Inferior parietal cortex (tissue), 1 donor: ENCODE data around the gene MAN1C1.

Experiments used
- DNase-seq: peaks from one replicate; pipeline ENCODE4 v3.0.0-alpha.2; 2016; ENCODE audit errors: extremely low spot score

The MAN1C1 gene

DNA sequence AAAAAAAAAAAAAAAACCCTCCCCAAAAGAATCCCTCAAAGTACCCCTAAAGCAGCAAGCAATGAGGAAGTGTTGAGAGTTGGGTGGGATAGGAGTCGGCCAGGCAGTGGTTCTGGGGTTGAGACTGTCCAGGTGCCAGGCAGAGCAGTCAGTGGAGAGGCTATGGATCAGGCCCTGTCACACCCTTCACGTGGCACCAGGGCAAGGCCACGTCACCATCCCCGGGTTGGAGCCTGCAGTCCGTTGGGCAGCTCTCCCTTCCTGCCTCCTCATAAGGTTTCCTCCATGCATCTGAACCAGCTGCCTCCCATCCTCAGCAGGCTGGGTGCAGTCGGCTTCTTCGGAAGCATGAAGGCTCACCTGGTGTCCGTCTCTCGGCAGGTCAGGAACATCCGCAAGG is 146.9 kb downstream of the MAN1C1 start:
- DNase-seq: no peak

- DNase-seq: no peak
Observed at GRCh38 chr1:25765136-25765922, 148.7 kb downstream of the MAN1C1 start.

GRCh38 chr1:25765923-25766589 is 149.5 kb downstream of the MAN1C1 start:
- no peak for DNase-seq

GRCh38 chr1:25766721-25767436 is 150.3 kb downstream of the MAN1C1 start:
- no peak for DNase-seq

- DNase-seq: no peak
Observed at GRCh38 chr1:25767437-25767770, 150.8 kb downstream of the MAN1C1 start.

- no peak for DNase-seq
Observed at GRCh38 chr1:25768999-25769398, 152.4 kb downstream of the MAN1C1 start.

DNA sequence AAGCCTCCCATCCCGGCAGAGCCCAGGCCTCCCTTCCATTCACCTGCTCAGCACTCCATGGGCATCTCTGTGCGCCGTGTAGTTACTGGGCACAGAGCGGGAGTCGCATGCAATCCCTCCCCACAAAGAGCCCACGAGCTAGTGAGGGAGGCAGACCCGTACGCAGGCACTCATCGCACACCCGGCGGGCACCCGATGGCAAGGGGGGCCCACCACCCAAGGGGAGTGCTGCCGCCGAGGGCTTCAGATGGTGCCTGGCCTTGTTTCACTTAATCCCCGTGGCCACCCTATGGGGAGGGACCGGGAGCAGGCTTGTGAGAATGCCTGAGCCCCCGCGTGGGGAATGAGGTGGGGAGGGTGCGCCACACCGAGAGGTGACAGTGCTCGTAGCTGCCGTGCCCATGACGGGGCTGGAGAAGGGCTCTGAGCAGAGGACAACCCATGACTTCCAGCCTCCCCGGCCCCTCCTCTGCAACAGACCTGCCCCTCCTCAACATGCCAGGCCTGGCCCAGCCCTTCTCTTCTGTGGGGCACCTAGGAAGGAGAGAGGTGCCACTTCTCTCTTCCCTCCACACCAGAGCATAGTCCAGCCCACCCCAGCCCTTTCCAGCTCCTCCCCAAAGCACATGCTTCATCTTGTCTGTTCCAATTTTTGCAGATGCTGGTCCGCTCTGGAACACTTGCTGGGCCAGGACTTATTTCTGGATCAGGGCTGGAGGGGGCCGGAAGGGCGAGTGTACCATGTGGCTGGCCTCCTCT is 153.2 kb downstream of the MAN1C1 start:
- no peak for DNase-seq

GRCh38 chr1:25770541-25771220 is 154.1 kb downstream of the MAN1C1 start:
- DNase-seq: no peak

DNA sequence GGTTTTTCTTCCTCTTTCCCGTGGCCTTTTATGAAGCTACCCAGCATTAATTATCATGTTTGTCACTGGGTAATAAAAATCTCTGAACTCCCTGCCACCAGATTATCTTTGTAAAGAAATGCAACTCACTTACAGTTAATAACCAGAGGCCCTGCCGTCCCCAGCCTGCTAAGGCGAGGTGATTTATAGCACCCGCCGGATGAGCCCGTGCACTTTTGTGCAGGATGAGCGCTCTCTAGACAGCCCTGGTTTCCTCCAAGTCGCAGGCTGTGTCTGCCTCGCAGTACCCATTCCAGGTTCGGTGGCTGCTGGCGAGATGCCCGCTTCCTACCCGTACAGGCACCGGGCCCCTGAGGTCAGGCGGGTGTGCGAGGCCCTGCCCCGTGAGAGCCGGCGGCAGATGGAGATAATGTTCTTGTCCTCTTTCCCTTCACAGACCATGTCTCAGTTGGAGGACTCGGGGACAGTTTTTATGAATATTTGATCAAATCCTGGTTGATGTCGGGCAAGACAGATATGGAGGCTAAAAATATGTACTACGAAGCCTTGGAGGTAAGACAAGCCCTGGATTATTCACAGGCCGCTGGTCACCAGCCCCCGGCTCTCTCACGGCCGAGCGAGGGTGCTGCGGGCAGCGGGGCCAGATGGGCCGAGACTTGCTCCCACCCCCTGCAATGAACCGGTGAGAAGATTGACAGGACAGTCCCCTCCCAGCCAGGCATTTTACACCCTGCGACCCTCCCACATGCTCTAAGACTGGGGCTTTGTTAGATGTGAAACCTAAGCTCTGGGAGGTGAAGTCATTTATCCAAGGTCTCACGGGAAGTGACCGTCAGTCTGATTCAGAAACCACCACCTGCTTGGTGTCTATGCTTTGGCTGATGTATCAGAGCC is 154.9 kb downstream of the MAN1C1 start:
- DNase-seq: no peak

GRCh38 chr1:25772164-25772563 is 155.6 kb downstream of the MAN1C1 start:
- no peak for DNase-seq

DNA sequence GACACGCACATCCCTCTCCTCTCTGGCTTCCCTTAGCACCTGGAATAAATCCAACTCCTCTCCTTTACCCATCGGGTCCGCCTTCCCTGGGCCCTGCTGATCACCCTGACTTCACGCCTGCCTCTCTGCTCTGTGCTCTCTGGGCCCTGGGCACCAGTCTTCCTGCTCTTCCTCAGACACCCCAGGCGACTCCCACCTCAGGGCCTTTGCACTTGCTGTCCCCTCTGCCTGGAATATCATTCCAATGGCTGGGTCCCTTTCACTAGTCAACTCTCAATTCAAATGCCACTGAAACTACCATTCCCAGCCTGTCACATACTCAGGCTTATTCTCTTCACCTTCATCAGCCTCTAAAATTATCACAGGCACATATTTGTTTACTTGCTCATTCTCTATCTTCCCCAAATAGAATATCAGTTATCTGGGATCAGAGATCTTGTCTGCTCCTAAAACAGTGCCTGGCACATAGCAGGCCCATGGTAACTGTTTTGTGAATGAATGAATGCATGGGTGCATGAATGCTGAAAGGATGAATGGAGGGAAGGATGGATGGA is 156.2 kb downstream of the MAN1C1 start:
- no peak for DNase-seq

DNA sequence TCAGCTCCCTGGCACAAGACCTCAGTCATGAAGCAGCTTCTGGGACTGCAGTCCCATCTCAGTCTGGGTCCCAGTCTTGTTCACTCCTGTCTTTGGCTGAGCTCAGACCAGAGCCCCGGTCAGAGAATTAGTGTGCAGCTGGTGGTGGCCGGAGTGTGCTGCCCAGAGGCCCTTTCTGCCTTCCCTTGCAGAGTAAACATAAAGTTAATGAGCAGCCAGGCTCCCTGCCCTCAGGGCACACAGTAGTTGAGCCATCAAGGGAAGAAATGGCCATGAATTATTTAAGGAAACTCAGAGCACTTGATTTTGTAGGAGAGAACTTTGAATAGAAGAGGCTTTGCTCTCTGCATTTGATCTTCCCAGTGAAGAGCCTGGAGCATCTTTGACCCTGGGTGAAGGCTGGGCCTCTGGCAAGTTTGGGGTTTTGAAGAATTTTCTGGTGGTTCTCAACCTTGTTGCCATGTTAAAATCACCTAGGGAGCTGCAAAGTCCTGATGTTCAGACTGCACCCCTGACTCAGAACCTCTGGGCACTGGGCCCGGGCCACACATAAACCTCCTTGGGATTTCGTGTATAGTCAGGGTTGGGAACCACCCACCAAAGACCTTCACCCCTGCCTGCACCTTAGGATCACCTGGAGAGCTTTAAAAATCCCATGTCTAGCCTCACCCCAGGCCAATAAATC is 157.0 kb downstream of the MAN1C1 start:
- no peak for DNase-seq

GRCh38 chr1:25774206-25774803 is 157.7 kb downstream of the MAN1C1 start:
- DNase-seq: no peak

GRCh38 chr1:25774921-25775771 is 158.6 kb downstream of the MAN1C1 start:
- DNase-seq: no peak

DNA sequence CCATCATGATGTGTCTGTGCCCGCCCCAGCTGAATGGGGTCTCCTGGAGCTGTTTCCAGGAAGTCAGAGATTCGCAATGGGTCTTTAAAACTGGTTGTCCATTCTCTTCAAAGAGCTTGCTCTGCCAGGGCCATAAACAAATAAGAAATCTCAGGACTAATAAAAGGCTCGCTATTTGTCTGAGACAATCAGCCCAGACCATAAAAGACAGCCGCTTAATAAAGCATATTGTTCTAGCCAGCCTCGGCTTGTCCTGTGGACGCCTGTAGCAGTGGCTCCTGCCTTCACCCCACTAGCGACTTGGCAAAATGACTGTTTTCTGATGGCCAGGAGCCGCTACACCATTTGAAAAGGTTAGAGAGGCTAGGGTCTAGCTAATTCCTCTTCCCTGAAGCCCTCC is 162.8 kb downstream of the MAN1C1 start:
- DNase-seq: no peak

DNA sequence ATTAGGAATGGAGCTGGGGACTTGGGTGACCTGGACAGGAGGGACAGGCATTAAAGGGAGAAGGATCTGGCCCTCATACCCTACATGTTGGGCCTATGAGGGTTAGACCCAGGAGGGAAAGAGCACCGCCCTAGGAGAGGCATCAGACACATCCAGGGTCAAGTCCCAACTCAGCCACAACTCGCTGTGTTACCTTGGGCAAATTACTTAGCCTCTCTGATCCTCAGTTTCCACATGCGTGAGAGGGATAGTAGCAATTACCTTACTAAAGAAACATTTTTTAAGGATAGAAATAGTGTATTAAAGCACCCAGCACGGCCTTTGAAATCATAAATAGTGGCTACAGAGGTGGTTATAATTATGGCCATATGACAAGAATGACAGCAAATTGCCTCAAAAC is 163.3 kb downstream of the MAN1C1 start:
- no peak for DNase-seq

GRCh38 chr1:25780318-25781129 is 163.9 kb downstream of the MAN1C1 start:
- no peak for DNase-seq

DNA sequence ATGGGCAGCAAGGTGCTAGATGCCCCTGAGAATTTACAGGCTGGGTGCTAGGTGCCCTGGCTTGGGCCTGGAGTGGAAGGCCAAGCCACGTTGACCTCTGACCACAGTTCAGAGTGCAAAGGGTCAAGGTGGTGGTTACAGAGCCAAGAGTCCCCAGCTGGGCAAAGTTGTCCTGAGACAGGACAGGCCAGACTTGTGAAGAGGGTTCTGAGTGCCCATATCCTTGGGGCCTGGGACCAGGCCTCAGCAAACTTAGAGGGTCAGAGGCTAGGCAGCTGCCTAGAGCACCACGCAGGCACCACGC is 164.5 kb downstream of the MAN1C1 start:
- no peak for DNase-seq
